Naive B cell (primary cell): ENCODE data around the gene ADK. TPM values are rescaled to one million over a fixed set of nuclear protein-coding genes. Genes with fewer than 3 reads are reported as not detected.
"Not testable (repeated sequence)": the region's sequence is repeated elsewhere in the genome, so short reads cannot be mapped to it uniquely, and the experiment has no call there.

ENCODE experiments used
- ATAC-seq, 2 donors: fragments of 150-1000 bp; cut with Tn5 transposase; 2 replicates each; pipeline ENCODE4 v1.10.0; 2021; ENCODE audit warnings: low read depth in 2 of 2, mild to moderate bottlenecking in 2 of 2, moderate library complexity in 2 of 2
- DNase-seq: peaks from one replicate; pipeline ENCODE4 v3.0.0; 2022
- H3K27ac Mint-ChIP-seq, 6 donors: one replicate each; pipeline ENCODE4 v1.8.0; 2020 to 2022; ENCODE audit warnings: mild to moderate bottlenecking in 6 of 6, mixed read lengths in 6 of 6, moderate library complexity in 5 of 6, inconsistent platforms in 2 of 6
- H3K27me3 Mint-ChIP-seq, 3 donors: one replicate each; pipeline ENCODE4 v1.8.0; 2021 to 2022; ENCODE audit warnings: mixed read lengths in 3 of 3, mild to moderate bottlenecking in 1 of 3
- H3K36me3 Mint-ChIP-seq, 2 donors: one replicate each; pipeline ENCODE4 v1.8.0; 2020 to 2022; ENCODE audit warnings: mixed read lengths in 2 of 2, inconsistent platforms in 1 of 2, mild to moderate bottlenecking in 1 of 2
- H3K4me1 Mint-ChIP-seq, 3 donors: one replicate each; pipeline ENCODE4 v1.8.0; 2020 to 2022; ENCODE audit warnings: mixed read lengths in 3 of 3, inconsistent platforms in 1 of 3, mild to moderate bottlenecking in 1 of 3, moderate library complexity in 1 of 3
- H3K4me3 Mint-ChIP-seq, 8 donors: one replicate each; pipeline ENCODE4 v1.8.0; 2020 to 2022; ENCODE audit warnings: mild to moderate bottlenecking in 8 of 8, mixed read lengths in 8 of 8, moderate library complexity in 8 of 8, inconsistent platforms in 2 of 8
- H3K9me3 Mint-ChIP-seq, 7 donors: one replicate each; pipeline ENCODE4 v1.8.0; 2020 to 2022; ENCODE audit warnings: mixed read lengths in 7 of 7, mild to moderate bottlenecking in 5 of 7, inconsistent platforms in 2 of 7, moderate library complexity in 1 of 7
- polyA plus RNA-seq, 6 donors: library from polyadenylated mRNA; unstranded; fragments of 300-500 nt; fragmentation: Illumina TruSeq; gene quantifications; one replicate each; pipeline ENCODE4 v1.2.3, GENCODE V29; 2021; ENCODE audit warnings: low read depth in 6 of 6

The ADK gene
- polyA plus RNA-seq, 6 donors from 2014 or later = 240 to 379 (median 288) TPM

DNA sequence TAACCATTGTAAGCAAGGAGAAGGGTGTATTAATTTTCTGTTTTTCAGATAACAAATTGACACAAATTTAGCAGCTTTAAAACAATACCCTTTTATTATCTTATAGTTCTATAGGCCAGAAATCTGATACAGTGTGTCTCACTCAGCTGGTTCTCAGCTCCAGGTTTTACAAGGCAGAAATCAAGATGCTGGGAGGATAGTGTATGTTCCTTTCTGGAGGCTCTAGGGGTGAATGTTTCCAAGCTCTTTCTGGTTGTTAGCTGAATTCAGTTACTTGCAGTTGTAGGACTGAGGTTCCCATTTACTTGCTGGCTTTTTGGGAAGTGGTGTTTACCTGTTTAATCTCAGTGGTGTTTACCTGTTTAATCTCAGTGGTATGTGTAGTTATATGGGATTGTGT is 125.4 kb downstream of the ADK start:
- ATAC-seq (no peak), DNase-seq (no peak)
- Mint-ChIP-seq H3K36me3 (peaks cover 0 to 5% of the 10 kb centered on the region in 2 donors), H3K27ac (peak overlapping the region in 4 of 6 donors; percentile 21 to 86 (median 58)), H3K27me3 (no peaks in the 10 kb centered on the region), H3K9me3 (peaks cover 0 to 2% (median 0%) of the 10 kb centered on the region in 7 donors), H3K4me1 (peaks cover 19 to 49% (median 30%) of the 10 kb centered on the region in 3 donors), H3K4me3 (no peak overlapping the region)

DNA sequence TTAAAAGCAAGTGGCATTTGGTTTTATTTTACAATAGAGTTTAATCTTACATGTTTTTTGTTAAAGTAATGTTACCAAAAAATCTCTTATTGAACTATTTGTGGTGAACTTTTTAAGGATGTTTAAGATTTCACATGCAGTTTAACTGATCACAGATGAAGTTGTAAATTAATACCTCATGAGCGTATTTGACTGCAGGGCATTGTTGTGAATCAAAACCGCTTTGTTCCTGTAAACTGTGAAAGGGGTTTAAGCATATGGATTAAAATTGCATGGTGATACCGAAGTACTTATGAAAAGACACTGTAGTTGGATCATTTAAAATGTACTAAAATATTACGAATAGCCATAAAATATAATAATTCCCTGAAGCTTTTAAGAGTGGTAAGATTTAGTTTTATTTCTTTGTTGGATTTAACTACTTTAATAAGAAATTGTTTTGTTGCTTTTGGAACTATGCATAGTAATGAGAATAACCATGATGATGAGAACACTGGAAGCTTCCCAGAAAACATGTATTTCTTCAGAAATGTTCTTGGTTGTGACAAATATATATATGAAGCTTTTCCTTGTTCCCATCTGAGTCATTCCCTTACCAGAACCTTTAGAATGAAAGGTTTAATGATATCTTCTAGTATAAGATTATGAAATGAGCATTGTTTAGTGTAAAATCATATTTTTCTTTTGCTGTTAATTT is 131.3 kb downstream of the ADK start:
- Mint-ChIP-seq H3K4me3 (no peak overlapping the region), H3K27ac (no peak overlapping the region), H3K4me1 (peaks cover 20 to 41% (median 28%) of the 10 kb centered on the region in 3 donors), H3K36me3 (peaks cover 18 to 22% of the 10 kb centered on the region in 2 donors), H3K27me3 (no peaks in the 10 kb centered on the region), H3K9me3 (peaks cover 3 to 16% (median 10%) of the 10 kb centered on the region in 7 donors)
- no peak for DNase-seq
- no peak for ATAC-seq

DNA sequence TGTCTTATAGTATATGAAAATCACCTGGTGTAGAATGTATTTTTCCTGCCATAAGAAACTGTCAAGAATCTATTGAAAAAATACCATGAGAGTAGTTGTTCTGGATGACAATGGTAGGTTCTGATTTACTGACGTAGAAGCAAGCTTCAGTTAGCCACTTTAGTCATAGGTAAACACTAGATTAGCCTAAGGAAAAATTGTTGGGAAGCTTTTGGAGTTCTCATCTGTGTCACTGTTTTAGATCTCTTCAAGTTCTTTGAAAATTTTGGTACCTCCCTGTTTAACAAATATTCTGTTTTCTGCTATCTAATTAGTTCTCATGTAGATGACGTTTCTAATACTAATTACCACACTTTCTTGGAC is 131.8 kb downstream of the ADK start:
- Mint-ChIP-seq H3K27me3 (no peaks in the 10 kb centered on the region), H3K9me3 (peaks cover 3 to 16% (median 10%) of the 10 kb centered on the region in 7 donors), H3K4me1 (peaks cover 20 to 45% (median 26%) of the 10 kb centered on the region in 3 donors), H3K27ac (peak overlapping the region in 2 of 6 donors; percentile 11 to 66), H3K36me3 (peaks cover 18 to 22% of the 10 kb centered on the region in 2 donors), H3K4me3 (no peak overlapping the region)
- ATAC-seq (no peak), DNase-seq (no peak)

DNA sequence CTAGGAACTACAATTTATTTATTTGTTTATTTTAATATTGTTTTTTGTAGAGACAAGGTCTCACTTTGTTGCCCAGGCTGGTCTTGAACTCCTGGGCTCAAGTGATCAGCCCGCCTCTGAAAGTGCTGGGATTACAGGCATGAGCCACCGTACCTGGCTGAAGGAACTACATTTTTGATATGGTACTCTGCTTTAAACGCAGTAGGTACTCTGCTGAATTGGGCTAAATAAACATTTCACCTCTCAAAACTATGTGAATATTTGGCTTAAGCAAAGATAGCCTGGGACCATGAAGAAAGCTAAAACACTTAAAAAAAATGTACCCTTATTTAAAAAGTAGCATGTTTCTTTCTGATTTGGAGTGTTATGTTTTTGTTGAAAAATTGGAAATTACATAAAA is 138.2 kb downstream of the ADK start:
- H3K9me3 Mint-ChIP-seq = peaks cover 3 to 13% (median 8%) of the 10 kb centered on the region in 7 donors
- ATAC-seq (no peak), DNase-seq (no peak)
- H3K4me3 Mint-ChIP-seq = peak overlapping the region in 3 of 8 donors; percentile 20 to 63 (median 42)
- H3K27me3 Mint-ChIP-seq = no peaks in the 10 kb centered on the region
- peaks cover 10 to 17% of the 10 kb centered on the region in 2 donors for H3K36me3 Mint-ChIP-seq
- peaks cover 20 to 63% (median 55%) of the 10 kb centered on the region in 3 donors for H3K4me1 Mint-ChIP-seq
- H3K27ac Mint-ChIP-seq = peak overlapping the region in 5 of 6 donors; percentile 12 to 63 (median 40)

DNA sequence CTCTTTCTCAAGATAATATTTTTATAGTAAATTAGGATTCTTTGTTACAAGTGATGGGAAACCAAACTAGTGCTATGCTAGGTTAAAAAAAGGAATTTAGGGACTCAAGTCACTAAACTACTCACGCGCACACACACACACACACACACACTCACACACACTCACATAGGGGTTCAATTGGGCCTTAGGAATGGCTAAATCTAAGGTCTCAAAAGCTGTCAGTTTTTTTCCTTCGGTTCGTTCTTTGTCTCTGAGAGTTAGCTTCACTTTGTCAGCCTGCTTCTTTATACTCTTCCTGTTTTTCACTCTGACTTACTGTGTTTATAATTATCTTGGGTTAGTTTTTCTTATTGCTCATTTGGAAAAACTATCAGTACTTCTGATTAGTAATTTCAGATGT is 138.9 kb downstream of the ADK start:
- Mint-ChIP-seq H3K4me1 (peaks cover 19 to 64% (median 50%) of the 10 kb centered on the region in 3 donors), H3K9me3 (peaks cover 0 to 6% (median 3%) of the 10 kb centered on the region in 7 donors), H3K36me3 (peaks cover 3 to 9% of the 10 kb centered on the region in 2 donors), H3K4me3 (peak overlapping the region in 2 of 8 donors; percentile 42 to 71), H3K27me3 (no peaks in the 10 kb centered on the region), H3K27ac (peak overlapping the region; percentile 24 to 96 (median 90))
- peak in 1 of 2 donors; percentile 18 for ATAC-seq
- DNase-seq = no peak

DNA sequence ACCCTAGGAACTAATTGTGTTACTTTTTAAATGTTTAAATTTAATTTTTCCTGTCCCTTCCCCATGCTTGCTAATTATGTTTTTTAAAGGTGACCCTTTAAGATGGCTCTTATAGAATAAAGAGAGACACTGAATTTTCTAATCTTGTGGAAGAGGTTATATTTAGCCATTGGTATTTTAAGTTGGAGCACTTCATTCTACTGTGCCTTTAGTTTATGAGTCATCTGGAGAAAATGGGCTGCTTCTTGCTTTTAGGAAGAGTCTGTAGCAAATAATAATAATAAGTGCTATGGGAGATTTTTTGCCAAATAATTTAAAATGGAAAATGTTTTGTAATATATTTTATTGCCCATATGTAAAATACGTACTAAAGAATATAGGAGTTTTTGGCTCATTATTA is 139.7 kb downstream of the ADK start:
- H3K27me3 Mint-ChIP-seq = no peaks in the 10 kb centered on the region
- peaks cover 19 to 66% (median 43%) of the 10 kb centered on the region in 3 donors for H3K4me1 Mint-ChIP-seq
- H3K36me3 Mint-ChIP-seq = peaks cover 0 to 2% of the 10 kb centered on the region in 2 donors
- H3K9me3 Mint-ChIP-seq = peaks cover 0 to 1% (median 0%) of the 10 kb centered on the region in 7 donors
- ATAC-seq (no peak), DNase-seq (no peak)
- peak overlapping the region in 3 of 6 donors; percentile 34 to 58 (median 42) for H3K27ac Mint-ChIP-seq
- no peak overlapping the region for H3K4me3 Mint-ChIP-seq

DNA sequence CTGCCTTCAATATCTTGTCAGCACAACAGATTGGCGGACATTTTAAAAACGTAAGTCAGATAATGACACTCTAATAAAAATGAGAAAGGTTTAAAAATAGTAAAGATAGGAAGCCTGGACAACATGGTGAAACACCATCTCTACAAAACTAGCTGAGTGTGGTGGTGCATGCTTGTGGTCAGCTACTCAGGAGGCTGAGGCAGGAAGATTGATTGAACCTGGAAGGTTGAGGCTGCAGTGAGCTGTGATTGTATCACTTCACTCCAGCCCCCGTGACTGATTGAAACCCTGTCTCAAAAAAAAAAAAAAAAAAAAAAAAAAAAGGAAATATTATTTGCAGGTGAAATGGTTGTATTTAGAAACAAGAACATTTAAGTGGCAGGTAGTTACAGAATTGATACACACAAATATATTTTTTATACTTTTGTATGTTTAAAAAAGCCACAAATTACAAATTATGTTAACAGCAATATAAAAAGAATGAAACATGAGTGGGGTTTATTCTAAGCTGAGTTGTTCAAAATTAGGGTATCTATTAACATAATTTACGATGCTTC is 141.9 kb downstream of the ADK start:
- peak overlapping the region in 3 of 6 donors; percentile 20 to 61 (median 29) for H3K27ac Mint-ChIP-seq
- no peaks in the 10 kb centered on the region for H3K36me3 Mint-ChIP-seq
- H3K27me3 Mint-ChIP-seq = no peaks in the 10 kb centered on the region
- DNase-seq (no peak), ATAC-seq (no peak)
- no peaks in the 10 kb centered on the region for H3K9me3 Mint-ChIP-seq
- H3K4me3 Mint-ChIP-seq = peak overlapping the region in 2 of 8 donors; percentile 44 to 46
- H3K4me1 Mint-ChIP-seq = peaks cover 19 to 63% (median 36%) of the 10 kb centered on the region in 3 donors

DNA sequence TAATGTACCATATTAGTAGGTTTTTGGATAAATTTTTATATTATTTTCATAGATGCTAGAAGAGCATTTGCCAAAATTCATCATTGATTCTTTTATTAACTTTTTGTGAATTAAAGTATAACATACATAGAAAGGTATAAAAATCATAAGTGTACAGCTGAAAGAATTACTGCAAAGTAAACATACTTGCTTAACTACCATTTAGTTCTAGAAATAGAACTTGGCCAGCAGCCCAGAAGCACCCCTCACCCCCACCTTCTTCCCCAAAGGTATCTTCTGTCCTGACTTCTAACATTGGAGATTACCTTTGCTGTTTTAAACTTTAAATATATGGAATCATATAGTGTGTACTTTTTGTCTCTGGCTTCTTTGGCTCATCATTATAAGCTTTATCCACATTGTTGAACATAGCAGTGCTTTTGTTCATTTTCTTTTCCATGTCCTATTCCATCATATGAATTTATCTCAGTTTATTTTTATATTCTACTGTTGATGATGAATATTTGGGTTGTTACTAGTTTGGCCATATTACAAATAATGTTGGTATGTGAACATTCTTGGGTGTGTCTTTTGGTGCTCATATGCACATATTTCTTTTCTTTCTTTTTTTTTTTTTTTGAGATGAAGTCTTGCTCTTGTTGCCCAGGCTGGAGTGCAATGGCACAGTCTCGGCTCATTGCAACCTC is 142.8 kb downstream of the ADK start:
- DNase-seq = no peak
- Mint-ChIP-seq H3K9me3 (no peaks in the 10 kb centered on the region), H3K27ac (peak overlapping the region in 3 of 6 donors; percentile 22 to 70 (median 38)), H3K36me3 (no peaks in the 10 kb centered on the region), H3K4me1 (peaks cover 19 to 59% (median 36%) of the 10 kb centered on the region in 3 donors), H3K27me3 (no peaks in the 10 kb centered on the region), H3K4me3 (peak overlapping the region in 2 of 8 donors; percentile 10 to 37)
- no peak for ATAC-seq

DNA sequence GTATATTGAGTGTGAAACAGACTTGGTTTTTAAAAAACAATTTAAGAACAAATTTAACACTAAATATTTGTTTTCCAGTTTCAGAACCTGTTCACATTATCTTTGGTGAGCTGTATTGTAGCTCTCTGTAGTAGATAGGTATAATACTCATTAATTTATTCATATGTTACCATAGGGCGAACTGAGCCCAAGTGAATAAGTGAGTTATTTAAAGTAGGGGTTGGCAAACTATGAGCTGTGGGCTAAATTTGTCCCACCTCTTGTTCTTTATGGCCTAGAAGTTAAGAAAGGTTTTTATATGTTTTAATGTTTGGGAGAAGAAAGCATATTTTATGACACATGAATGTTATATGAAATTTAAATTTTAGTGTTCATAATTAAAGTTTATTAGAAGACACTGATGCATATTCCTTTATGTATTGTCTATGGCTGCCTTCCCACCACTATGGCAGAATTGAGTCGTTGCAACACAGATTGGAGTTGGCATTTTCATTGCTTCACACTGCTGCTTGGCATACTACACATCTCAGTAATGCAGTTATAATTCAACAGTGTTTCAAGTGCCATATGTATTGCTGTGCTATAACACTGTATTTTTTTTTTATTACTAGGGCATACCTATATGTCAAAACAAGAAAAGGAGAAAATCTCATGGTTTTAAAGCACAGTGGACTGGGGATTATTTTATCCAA is 146.5 kb downstream of the ADK start:
- Mint-ChIP-seq H3K9me3 (no peaks in the 10 kb centered on the region), H3K27ac (no peak overlapping the region), H3K4me1 (peaks cover 18 to 48% (median 30%) of the 10 kb centered on the region in 3 donors), H3K4me3 (no peak overlapping the region), H3K27me3 (no peaks in the 10 kb centered on the region), H3K36me3 (peaks cover 0 to 8% of the 10 kb centered on the region in 2 donors)
- DNase-seq (no peak), ATAC-seq (no peak)

DNA sequence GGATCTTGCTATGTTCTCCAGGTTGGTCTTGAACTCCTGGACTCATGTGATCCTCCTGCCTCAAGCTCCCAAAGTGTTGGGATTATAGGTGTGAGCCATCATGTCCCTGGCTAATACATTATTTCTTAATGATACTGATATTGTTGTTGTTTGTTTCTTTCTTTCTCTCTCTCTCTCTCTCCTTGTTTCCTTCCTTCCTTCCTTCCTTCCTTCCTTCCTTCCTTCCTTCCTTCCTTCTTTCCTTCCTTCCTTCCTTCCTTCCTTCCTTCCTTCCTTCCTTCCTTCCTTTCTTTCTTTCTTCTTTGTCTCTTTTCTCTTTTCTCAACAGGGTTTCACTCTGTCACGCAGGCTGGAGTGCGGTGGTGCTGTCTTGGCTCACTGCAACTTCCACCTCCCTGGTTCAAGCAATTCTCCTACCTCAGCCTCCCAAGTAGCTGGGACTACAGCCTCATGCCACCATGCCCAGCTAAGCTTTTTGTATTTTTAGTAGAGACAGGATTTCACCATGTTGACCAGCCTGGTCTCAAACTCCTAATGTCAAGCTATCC is 149.1 kb downstream of the ADK start:
- H3K9me3 Mint-ChIP-seq, DNase-seq, H3K36me3 Mint-ChIP-seq, H3K27me3 Mint-ChIP-seq: not testable (repeated sequence)
- Mint-ChIP-seq H3K4me1 (peaks cover 14 to 33% (median 15%) of the 10 kb centered on the region in 3 donors), H3K4me3 (peak overlapping the region in 6 of 8 donors; percentile 32 to 80 (median 50)), H3K27ac (peak overlapping the region; percentile 1 to 95 (median 88))
- peak; percentile 20 for ATAC-seq

DNA sequence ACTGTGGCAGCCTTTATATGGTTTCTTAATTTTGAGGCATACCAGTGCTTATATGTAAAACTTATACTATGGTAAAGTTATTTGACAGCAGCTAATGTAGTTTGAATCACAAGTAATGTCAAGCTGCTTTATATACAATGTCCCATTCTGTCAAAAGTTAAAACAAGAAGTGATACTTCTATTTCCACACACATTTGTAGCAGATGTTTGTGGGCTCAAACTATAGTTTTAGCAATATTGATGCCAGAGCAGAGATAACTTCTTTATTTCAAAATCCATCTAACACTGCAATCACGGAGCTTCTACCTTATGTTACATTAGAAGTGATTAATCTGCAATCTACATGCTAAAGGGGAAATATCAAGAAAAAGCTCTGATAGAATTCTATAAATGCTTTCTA is 149.6 kb downstream of the ADK start:
- Mint-ChIP-seq H3K36me3 (peaks cover 2 to 8% of the 10 kb centered on the region in 2 donors), H3K4me1 (peaks cover 16 to 36% (median 19%) of the 10 kb centered on the region in 3 donors), H3K9me3 (no peaks in the 10 kb centered on the region), H3K27me3 (no peaks in the 10 kb centered on the region), H3K4me3 (peak overlapping the region in 4 of 8 donors; percentile 37 to 80 (median 50)), H3K27ac (peak overlapping the region in 5 of 6 donors; percentile 1 to 95 (median 83))
- DNase-seq = peak; percentile 7
- peak; percentile 78 to 83 for ATAC-seq

DNA sequence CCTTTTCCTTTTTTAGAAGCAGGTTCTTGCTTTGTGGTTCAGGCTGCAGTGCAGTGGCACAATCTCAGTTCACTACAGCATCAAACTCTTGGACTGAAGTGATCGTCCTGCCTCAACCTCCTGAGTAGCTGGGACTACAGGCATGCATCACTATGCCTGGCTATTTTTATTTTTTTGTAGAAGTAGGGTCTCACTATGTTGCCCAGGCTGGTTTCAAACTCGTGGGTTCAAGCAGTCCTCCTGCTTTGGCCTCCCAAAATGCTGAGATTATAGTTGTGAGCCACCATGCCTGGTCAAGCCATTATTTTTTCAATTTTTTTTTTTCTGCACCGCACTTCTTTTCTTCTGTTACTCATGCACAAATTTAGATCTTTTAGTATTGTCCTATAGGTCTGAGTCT is 154.7 kb downstream of the ADK start:
- DNase-seq (no peak), ATAC-seq (no peak)
- Mint-ChIP-seq H3K36me3 (peaks cover 0 to 9% of the 10 kb centered on the region in 2 donors), H3K27ac (peak overlapping the region in 1 of 6 donors; percentile 19), H3K4me3 (no peak overlapping the region), H3K9me3 (no peaks in the 10 kb centered on the region), H3K4me1 (peaks cover 31 to 38% (median 33%) of the 10 kb centered on the region in 3 donors), H3K27me3 (no peaks in the 10 kb centered on the region)
